ENCODE data around the gene GADD45G.

The GADD45G gene

DNA sequence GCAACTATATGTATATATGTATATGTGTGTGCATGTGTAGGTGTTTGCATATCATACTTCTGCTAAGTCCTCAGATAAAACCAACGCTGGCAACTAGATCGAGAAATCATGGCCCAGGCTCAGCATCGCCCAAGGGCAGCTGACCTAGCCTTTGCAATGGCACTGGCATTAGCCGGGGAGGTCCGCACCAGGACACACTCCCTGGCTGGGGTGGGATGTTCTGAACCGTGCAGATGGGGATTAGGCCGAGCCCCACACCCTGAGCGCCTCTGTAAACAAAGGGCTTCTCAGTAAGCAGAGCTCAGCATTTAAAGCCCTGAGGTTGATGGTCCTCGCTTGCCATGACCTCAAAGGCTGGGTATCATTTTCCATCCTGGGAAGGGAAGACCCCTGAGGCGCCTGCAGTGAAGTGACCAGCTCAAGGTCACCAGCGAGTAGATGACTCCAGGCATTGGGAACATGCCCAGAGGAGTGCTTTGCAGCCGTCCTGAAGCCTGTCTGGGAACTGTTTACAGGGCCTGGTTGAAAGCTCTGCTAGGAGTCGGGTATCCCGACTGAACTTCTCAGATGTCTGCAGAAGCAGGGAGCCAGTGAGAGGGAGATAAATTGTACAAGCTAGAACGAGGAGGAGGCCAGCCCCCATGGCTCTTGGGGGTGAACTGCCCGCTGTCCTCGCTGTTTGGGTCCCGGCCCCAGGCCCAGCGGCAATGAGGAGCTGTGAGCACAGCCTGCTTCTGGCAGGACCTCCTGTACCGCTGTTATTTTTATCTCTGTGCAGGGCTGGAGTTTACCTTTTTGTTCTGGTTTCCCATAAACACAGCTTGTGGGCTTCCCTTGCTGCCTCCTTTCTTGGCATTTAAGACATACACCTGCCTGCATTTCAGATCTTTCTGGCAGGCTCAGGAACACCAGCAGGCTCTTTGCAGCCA, 18.4 kb downstream of the GADD45G start:
- H3K4me3 ChIP-seq (ENCODE audit: severe bottlenecking), result no peak overlapping the region
- no peaks in the 10 kb centered on the region for H3K36me3 ChIP-seq (ENCODE audit: low read depth)
- H3K9me3 ChIP-seq (ENCODE audit: severe bottlenecking), result no peaks in the 10 kb centered on the region
- H3K27me3 ChIP-seq (ENCODE audit: insufficient read depth, poor library complexity, severe bottlenecking), result peaks cover 5% of the 10 kb centered on the region
- TF ChIP-seq, protein P1, sequence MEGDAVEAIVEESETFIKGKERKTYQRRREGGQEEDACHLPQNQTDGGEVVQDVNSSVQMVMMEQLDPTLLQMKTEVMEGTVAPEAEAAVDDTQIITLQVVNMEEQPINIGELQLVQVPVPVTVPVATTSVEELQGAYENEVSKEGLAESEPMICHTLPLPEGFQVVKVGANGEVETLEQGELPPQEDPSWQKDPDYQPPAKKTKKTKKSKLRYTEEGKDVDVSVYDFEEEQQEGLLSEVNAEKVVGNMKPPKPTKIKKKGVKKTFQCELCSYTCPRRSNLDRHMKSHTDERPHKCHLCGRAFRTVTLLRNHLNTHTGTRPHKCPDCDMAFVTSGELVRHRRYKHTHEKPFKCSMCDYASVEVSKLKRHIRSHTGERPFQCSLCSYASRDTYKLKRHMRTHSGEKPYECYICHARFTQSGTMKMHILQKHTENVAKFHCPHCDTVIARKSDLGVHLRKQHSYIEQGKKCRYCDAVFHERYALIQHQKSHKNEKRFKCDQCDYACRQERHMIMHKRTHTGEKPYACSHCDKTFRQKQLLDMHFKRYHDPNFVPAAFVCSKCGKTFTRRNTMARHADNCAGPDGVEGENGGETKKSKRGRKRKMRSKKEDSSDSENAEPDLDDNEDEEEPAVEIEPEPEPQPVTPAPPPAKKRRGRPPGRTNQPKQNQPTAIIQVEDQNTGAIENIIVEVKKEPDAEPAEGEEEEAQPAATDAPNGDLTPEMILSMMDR (IDR thresholded peaks at IDR 0.05; ENCODE audit: poor library complexity, severe bottlenecking), result no peak
- no peak for DNase-seq (ENCODE audit: low spot score)
- no peak for ATAC-seq (ENCODE audit: low read depth)
- no peaks in the 10 kb centered on the region for H3K4me1 ChIP-seq (ENCODE audit: insufficient read depth, poor library complexity, severe bottlenecking)
- no peak overlapping the region for H3K27ac ChIP-seq (ENCODE audit: poor library complexity, severe bottlenecking)

DNA sequence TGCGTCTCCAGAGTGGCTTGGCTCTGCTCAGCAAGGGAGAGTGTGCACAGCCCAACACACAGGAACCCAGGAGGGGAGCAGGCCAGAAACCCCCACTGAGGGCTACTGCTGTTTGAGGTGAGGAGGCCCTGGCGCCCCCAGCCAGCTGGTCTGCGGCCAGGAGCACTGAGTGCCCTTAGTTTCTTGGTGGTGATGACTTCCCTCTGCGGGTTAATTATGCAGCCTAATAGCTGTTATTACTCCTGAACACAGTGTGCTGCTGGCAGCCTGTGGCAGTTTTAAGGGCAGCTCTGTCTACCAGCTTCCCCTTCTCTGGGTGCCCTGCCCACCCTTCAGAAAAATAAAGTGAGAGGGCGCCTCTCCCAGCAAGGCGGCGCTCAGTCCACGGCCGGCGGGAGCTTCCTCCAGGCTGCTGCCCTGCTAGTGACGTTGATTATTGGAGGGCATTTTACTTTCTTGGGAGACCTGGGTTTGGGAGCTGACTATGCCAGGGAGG, 19.2 kb downstream of the GADD45G start:
- Histone ChIP-seq H3K27me3 (ENCODE audit: insufficient read depth, poor library complexity, severe bottlenecking) (peaks cover 5% of the 10 kb centered on the region), H3K36me3 (ENCODE audit: low read depth) (no peaks in the 10 kb centered on the region), H3K4me1 (ENCODE audit: insufficient read depth, poor library complexity, severe bottlenecking) (no peaks in the 10 kb centered on the region), H3K4me3 (ENCODE audit: severe bottlenecking) (no peak overlapping the region), H3K9me3 (ENCODE audit: severe bottlenecking) (no peaks in the 10 kb centered on the region), H3K27ac (ENCODE audit: poor library complexity, severe bottlenecking) (no peak overlapping the region)
- DNase-seq (ENCODE audit: low spot score), result no peak
- no peak for ATAC-seq (ENCODE audit: low read depth)
- TF ChIP-seq, protein P1 (IDR thresholded peaks at IDR 0.05; ENCODE audit: poor library complexity, severe bottlenecking), result no peak

DNA sequence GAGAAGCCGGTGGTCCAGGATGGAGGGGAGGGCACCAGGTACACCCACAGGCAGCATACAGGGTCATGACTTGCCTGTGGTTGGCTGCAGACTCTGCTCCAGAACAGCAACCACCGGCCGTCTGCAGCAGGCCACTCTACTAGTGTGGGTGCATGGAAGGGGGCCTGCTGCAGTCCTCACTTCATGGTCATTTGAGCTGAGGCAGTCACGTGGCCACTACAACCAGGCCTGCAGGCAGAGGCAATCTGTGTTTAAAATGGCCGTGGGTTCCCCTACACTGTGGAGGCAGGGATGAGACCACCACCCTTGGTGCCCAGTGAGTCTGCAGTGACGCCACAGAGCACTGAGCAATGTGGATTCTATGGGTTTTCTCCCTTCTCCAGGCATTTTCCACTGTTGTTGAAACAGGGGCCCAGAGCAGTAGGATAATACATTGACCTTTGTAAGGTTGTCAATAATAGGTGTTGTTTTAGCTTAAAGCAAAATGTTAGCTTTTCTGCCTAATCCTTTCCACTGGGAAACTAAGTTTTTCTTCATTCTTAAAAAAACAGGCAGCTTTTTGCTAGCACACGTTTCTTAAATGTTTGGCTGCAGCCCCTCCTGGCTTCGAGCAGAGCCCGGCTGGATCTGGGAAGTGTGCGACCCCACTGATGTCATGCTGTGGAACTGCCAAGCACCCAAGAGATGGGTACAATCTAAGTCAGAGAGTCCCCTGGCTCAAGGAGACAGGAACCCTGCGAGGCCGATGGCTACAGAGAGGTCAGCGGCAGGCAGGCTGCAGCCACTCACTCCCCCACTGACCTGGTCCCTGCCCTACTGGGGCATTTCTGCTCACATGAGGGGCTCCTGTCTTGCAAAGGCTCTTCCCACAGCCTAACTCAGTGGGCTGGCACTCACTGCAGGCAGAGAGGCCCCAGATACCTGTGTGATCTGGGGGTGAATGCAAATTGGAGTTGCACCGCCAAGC, 21.2 kb downstream of the GADD45G start:
- ATAC-seq (ENCODE audit: low read depth), result no peak
- Histone ChIP-seq H3K4me3 (ENCODE audit: severe bottlenecking) (no peak overlapping the region), H3K27ac (ENCODE audit: poor library complexity, severe bottlenecking) (no peak overlapping the region), H3K9me3 (ENCODE audit: severe bottlenecking) (no peaks in the 10 kb centered on the region), H3K36me3 (ENCODE audit: low read depth) (no peaks in the 10 kb centered on the region), H3K27me3 (ENCODE audit: insufficient read depth, poor library complexity, severe bottlenecking) (peaks cover 5% of the 10 kb centered on the region), H3K4me1 (ENCODE audit: insufficient read depth, poor library complexity, severe bottlenecking) (no peaks in the 10 kb centered on the region)
- no peak for DNase-seq (ENCODE audit: low spot score)
- TF ChIP-seq, protein P1 (IDR thresholded peaks at IDR 0.05; ENCODE audit: poor library complexity, severe bottlenecking), result no peak

DNA sequence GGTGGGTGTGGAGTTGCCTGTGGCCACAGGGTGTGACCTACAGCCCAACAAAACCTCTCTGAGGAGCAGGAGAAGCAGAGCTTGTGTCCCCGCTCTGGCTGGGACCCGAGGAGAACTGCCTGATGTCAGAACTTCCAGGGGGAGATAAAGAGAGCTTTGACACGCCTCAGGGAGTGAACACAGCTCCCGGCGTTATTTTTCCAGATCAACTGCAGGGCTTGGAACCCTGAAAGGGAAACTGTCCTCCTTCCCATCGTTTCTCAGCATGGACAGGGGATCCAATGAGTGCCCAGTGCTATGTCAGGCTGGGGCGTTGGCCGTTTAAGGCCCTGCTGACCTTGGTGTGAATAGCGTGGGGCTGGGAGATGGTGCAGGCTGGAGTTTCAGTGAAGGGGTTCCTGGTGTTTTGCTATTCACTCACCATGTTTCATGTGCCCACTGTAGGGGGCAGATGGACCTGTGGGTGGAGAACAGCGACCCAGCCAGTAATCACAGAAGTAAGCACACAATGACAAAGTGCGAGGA, 22.0 kb downstream of the GADD45G start:
- no peak for ATAC-seq (ENCODE audit: low read depth)
- TF ChIP-seq, protein P1 (IDR thresholded peaks at IDR 0.05; ENCODE audit: poor library complexity, severe bottlenecking), result no peak

More for the DNA sequence above, 22.0 kb downstream of the GADD45G start:
- Histone ChIP-seq H3K9me3 (ENCODE audit: severe bottlenecking) (no peaks in the 10 kb centered on the region), H3K4me3 (ENCODE audit: severe bottlenecking) (no peak overlapping the region), H3K27ac (ENCODE audit: poor library complexity, severe bottlenecking) (no peak overlapping the region), H3K27me3 (ENCODE audit: insufficient read depth, poor library complexity, severe bottlenecking) (peaks cover 5% of the 10 kb centered on the region), H3K36me3 (ENCODE audit: low read depth) (no peaks in the 10 kb centered on the region), H3K4me1 (ENCODE audit: insufficient read depth, poor library complexity, severe bottlenecking) (no peaks in the 10 kb centered on the region)
- DNase-seq (ENCODE audit: low spot score), result no peak
